Embryonic facial prominence (tissue), 1 donor: Measurements from ENCODE around the gene SCTR.

ENCODE experiments used
- DNase-seq: peaks from one replicate; pipeline ENCODE4 v3.0.0-alpha.2; 2016; ENCODE audit errors: extremely low spot score

The SCTR gene

DNA sequence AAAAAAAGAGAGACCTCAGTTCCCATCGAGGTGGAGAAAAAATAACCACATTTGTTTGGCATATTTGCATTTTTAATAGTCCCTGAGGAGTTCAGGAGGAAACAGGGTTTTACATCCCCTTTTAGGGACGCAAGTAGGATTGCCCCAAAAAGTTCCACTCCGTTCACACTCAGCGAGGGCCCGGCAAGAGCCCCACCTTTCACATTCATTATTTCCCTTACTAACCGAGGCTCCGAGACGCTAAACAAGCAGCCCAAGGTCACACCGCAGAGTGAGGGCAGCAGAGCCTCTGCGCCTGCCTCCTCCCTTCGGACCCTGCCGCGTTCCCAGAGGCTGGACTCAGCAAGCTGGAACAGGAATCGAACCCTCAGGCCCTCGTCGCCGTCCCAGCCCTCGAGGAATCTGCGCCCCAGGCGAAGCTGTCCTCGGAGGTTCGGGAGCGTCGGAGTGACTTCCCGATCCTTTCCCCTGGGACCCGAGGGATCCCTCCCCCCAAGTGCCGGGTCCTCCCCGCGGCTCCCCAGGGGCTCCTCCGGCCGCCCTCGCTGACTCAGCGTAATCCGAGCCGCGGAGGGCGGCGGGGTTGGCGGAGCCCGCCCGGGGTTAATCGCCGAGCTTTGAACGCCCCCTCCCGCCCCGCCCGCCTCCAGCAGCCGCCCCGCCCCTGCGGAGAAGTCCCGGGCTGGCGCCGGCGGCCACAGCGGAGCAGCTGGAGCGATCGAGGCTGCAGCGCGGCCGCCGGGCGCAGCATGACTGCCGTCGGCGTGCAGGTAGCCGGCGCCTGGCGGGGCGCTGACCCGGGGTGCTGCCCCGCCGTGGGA, 92.9 kb downstream of the SCTR start, which contains the start of gene TMEM37:
Gene TMEM37, plus strand, starts transcription at position 700 of the 821 bp plus-strand sequence. Its CDS starts 50 bp downstream, at position 750.
- no peak for DNase-seq

DNA sequence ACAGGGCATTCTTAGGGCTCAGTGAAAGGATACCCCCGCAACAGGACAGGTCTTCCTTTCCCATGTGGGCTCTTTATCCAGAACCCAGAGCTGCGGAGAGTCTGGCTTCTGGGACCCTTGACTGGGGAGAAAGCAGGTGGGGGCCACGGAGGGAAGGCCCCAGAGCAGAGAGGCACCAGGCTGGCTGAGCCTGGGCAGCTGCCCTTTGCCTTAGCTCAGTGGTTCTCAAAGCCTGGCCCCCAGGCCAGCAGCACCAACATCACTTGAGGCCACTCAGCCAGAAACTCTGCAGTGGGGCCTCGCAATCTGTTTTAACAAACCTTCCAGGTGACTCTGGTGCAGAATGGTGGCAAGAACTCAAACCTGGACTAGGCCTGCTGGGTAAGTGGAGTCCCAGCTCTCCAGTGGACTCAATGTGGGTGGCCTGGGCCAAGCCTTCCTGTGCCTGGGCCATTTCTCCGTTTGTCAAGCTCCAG, 94.2 kb downstream of the SCTR start:
- DNase-seq = no peak

DNA sequence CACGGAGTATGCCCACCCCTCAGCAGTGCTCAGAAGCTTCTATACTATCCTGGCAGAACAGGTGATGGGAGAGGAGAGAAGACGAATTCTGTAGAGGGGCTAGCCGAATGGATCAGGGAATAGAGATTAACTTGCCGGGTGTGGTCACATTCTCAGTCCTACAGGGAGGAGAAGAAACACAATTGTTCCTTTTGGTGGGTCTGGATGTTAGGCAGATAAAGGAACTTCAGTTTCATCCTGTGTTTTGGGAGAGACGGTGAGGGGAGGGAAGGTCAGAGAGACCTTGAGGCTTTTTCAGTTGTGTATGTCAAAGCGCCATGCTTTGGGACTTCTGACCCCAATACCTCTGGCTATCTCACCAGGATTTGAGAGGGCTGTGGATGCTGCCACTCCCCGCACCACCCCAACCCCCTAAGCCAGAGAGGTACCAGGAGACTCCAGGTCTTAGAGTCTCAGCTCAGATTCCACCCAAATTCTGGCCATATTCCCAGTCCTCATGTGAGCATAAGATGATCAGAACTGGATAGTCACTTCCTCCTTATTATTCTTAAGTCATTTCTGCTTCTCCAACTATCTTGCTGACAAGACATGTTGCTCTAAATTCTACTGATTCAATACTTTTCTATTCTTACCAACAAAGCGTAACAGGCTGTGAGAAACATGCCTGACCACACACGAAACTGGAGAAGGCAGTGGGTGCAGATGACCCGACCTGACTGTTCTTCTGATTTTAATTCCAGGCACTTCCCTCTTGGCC, 94.9 kb downstream of the SCTR start:
- DNase-seq = no peak

DNA sequence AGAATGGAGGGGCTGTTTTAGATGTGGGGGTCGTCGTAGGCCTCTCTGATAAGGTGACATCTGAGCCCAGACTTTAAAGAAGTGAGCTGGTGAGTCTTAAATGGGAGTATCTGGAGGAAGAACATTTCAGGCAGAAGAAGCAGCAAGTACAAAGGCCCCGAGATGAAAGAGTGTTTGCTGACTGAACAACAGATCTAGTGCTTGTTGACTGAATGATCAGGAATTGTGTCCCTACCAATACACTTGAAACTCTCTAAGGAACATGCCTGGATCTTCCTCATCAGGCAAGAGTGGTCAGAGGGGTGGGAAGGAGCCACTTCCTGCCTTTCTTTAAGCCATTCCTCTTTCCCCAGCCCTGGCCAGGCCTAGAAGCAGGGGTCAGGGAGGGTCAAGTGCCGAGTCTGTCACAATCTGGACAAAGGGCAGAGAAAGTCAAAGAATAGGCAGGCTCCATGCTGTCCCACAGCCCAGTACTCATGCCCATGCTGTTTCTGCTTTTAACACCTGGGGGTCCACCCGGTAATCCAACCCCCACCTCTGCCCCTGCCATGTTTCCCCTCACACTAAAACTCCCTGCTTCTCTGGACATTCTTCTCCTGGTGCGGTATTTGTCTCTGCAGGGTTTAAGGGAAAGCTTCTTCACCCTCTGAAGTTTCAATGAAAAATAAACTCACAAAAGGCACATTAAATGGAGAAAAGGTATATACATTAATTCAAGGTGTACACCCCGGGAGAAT, 95.6 kb downstream of the SCTR start:
- DNase-seq = no peak

DNA sequence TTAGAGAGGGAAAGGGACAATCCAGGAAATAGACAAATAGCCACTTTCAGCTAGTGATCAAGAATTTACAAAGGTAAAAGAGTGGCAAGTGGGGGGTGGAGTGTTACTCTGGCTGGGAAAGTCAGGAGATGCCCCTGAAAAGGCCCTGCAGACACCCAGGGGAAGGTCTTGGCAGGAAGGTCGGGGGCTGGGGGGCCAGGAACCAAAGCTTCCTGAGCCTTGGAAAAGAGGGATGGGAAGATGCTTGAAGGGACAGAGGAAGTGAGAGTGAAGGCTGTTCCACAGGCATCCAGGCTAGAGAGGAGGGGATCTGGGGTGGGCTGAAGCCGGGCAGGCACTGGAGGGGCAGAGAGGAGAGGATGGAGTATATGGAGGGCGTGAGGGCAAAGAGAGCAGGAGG, 96.5 kb downstream of the SCTR start:
- DNase-seq = no peak

DNA sequence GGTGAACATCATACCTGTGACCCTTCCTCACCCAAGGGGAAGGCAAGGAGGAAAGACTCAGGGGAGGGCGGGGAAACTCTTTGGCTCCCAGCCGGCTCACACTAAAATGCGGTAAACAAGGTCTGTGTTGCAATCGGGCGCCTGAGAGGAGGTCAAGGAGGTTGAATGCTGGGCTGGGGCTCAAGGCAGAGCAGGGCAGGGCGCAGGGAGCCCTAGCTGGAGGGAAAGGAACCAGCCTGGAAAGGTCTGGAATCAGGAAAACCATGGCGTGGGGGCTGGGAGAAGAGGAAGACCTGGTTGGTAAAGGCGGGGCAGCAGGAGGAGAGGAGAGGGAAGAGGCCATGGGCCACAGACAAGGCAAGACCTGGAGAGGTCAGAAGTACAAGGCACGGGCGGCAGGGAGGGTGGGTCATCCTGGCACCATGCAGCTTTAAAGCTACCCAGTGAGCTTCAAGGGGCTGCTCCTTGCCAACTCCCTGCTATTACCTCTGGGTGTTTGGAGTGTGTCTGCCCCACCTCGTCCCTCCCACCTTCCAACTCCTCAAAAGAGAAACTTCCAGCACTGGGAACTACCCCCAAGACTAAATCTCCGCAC, 97.4 kb downstream of the SCTR start:
- DNase-seq = no peak

DNA sequence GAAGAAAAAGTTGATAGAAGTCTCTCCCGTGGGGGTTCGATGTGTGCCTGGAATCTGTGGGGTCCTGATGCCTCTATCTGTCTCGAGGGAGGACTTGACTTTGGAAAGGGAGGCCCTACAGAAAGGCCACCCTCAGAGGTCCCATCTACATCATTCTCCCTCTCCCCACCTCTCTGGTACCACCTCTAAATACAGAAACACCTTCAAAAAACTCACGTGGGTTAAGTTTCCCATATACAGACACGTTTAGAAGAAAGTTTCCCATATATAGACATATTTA, 97.9 kb downstream of the SCTR start:
- no peak for DNase-seq

DNA sequence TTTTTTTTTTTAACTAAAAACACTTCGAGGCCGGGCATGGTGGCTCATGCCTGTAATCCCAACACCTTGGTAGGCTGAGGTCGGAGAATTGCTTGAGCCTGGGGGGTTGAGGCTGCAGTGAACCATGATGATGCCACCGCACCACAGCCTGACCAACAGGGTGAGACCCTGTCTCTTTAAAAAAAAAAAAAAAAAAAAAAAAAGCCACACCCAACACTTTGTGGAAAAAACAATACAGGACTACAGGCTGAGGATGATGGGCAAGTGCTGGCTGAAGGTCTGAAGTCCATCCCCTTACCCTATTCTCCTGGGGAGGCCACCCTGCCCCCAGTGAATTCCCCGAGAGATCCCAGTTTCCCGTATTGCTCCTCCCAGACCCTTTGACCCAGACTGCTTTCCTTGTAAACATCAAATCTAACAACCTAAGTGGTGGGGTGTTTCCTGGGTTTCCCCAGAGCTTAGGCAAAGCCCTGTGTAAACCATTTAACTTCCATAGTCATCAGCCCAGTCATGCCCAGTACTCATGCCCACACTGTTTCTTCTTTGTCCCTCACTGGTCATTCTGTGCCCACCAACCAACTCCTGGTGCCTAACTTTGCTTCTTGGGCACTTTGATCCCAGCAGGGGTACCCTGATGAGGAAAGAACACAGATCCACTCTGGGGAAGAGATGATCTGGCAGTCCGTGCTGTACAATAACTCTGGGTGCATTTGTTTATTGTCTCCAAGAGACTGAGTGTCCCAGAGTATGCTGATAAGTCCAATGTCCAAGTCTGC, 98.5 kb downstream of the SCTR start:
- no peak for DNase-seq

DNA sequence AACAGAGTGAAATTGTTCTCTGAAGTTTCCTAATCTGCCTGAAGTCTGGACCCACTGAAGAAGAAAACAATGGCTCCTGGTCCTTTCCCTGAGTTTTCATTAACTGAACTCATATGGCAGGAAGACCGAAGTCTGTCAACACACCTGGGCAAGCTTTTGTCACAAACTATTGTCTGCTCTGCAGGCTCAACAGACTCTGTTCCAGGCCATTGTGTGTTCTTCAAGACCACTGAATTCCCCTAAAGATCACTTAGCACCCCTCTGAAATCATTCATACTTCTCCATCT, 99.2 kb downstream of the SCTR start:
- DNase-seq = no peak

DNA sequence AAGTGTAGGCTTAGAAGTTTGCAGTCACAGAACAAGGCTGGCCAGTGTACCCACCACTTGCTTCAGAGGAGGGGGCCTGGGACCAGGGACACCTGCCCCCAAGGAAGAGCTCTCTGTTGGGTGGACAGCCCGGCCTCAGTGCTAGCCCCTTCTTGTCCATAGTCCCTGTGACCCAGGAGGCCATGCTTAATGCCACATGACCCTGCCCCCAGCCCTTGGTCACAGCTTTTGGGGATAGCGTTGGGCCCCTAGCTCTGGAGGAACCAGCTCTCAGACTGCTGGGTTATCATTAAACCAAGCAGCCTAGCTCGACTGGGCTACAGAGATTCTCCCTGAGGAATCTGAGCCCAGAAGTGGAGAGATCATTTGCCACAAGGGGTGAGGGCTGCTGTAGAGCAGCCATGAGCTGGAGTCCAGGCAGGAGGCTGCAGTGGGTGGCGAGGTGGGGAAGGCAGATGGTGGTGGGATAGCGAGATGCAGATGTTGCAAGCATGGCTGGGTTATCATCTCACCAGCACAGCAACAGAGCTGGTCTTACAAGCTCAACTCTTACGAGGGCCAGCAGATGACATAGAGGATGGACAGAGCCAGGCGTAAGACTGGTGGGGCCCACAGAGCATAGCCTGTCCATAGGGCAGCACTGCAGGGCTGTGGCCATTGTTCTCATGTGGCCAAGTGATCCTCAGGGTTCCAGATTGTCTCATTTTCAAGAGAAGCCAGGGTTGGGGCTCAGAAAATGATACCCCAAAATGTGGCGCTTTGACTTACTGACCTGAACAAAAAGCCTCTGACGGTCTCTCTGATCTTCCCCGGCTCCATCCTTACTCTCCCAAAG, 99.8 kb downstream of the SCTR start:
- DNase-seq = no peak

DNA sequence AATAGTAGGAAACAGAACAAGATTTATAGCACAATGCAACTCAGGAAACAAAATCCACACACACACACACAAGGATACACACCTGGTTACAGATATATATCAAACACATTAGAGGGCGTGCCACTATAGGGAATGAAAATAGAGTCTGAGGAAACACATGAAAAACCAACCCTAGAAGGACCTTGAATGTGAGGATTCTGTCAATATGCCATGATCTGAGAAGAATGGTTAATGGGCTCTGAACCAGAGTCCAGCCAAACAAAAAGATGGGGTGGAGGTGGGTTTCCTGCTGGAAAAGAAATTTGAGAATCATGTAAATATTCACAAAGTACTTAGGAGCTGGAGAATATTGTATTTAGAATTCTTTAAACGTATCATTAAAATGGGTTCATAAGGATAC, 100.5 kb downstream of the SCTR start:
- DNase-seq = no peak

DNA sequence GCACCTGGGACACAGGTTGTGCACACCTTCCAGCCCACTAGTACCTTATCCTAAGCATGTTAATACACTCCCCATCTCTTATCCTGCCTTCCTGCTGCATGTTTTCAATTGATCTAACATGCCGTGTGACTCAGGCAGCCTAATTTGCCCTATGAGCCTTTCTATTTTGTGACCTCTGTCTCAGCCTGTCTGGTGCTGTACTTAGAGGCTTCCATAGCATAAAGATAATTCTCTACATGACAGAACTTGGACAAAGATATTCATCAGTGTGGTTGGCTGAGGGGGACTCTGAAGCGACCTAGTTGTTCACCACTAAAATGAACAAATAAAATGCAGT, 101.2 kb downstream of the SCTR start:
- no peak for DNase-seq

DNA sequence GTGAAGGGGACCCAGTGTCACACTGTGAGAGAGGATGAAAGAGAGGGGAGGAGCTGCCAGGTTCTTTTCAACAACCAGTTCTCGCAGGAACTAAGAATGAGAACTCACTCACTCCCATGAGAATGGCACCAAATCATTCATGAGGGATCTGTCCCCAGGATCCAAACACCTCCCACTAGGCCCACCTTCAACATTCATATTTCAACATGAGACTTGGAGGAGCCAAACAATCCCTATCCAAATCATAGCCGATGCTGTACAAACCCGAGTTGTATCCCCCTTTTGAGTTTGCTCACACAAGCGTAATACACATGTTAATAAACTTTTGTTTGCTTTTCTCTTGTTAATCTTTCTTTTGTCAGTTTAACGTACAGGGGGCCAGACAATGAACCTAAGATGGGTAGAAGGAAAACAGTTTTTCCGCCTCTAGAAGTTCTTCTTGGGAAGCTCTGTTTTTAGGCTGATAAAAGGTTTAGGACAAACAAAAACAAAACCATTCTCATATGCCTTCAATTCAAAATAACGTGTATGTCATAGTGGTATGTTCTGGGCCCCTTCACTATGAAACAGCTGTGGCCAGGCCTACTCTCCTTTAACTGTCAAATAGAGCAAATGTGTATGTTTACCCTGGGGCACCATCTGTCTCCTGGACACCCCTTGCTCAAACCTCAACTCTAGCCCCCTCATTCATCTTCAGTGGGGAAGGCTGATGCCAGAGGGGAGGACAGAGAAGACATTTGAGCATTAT, 101.7 kb downstream of the SCTR start:
- no peak for DNase-seq

DNA sequence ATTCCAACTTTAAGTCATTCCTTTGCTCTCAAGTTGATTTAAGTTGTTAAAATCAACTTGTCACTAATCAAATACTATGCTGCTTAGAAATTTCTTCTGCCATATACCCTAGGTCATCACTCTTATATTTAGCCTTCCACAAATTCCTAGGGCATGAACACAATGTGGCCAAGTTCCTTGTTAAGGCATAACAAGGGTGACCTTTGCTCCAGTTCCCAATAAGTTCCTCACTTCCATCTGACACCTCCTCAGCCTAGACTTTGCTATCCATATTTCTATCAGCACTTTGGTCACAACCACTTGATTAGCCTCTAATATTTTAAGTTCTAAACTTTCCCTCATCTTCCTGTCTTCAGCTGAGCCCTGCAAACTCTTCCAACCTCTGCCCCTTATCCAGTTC, 102.5 kb downstream of the SCTR start:
- DNase-seq = no peak

DNA sequence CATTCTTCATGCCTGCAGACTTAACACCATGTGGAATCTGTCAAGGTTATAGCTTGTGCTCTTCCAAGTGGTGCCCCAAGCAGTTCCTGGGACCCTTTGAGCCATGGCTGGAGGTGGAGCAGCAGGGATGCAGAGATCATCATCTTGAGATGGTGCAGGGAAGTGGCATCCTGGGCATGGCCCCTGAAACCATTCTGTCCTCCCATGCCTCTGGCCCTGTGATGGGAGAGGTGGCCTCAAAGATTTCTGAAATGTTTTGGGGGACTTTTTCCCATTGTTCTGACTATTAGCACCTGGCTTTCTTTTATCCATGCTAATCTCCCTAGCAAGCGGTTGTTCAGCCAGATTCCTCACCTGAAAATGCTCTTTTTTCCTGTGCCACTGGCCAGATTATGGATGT, 103.0 kb downstream of the SCTR start:
- DNase-seq = no peak

DNA sequence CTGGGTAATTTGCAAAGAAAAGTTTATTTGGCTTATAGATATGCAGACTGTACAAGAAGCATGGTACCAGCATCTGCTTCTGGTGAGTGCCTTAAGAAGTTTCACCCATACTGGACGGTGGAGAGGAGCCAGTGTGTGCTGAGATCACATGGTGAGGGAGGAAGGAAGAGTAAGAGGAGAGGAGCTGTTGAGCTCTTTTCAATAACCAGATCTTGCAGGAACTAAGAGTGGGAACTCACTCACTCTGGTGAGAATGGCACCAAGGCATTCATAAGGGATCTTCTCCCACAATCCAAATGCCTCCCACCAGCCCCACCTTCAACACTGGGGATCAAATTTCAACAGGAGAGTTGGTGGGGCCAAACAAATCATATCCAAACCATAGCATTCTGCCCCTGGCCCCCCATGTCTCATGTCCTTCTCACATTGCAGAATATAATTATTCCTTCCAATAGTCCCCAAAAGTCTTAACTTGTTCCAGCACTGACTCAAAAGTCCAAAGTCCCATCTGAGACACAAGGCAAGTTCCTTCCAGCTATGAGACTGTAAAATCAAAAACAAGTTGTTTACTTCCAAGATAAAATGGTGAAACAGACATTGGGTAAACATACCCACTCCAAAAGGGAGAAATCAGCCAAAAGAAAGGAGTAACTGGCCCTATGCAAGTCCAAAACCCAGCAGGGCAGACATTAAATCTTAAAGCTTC, 104.3 kb downstream of the SCTR start:
- DNase-seq = no peak

DNA sequence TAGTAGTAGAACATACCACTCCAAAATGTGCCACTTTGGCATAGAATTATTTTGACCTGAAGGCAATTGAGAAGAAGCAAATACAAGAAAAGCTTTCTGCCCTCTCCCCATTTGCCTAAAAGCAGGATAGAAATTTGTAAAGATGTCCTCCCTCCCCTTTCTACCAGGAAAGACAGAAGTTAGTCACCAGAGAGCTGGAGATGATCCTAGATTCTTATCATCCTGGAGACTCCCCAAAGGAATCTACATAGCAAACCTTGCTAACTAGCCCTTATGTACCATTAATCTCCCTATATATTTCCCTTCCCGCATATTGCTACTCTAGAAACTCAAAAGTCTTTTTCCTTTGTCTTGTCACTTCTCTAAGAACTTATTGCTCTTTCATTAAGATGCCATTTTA, 105.2 kb downstream of the SCTR start:
- no peak for DNase-seq

DNA sequence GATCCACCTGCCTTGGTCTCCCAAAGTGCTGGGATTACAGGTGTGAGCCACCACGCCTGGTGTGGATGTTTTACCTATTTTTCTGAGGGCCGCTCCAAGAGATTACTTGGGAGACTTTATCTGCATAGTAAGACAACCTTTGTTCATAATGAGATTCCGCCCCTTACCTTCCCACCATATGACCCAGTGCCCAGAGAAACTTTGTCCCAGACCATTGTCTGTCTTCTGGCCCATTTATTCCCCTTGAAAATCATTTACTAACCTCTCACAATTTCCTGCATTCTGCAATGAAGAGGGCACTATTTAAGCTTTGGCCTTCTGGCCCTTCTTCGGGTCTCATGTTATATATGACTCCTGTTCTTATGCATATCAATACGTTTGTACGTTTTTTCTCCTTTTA, 106.4 kb downstream of the SCTR start:
- DNase-seq = no peak

DNA sequence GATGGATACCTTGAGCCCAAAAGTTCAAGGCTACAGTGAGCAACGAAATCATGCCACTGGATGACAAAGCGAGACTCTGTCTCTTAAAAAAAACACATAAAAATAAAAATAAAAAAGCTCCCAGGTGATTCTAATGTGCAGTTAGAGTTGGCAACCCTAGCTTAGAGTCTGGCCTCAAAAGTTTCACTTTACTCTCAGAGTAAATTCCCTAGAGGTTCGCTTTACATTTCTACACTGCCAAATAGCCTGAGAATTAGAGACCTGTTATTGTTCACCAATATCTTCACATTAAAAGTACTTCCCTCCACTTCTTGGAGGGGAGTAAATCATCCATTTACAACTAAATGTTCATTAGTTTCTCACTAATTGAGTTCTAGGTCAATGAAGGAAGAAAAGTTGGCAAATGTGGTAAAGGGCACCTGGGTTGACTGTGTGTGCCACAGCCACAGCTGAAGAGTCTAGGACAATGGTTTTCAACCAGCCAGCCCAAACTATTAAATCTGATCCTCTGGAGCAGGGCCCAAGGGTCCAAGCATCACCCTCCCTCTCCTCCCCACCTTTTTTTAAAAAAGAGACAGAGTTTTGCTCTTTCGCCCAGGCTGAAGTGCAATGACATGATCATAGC, 107.9 kb downstream of the SCTR start:
- DNase-seq = no peak
